OCI-LY1 (cell line): ENCODE results near the gene UBTD2.

Source experiments
- EZH2 ChIP-seq: fragments of 200-600 bp; sonication (generic), shearing (Covaris generic); IDR thresholded peaks from 2 replicates; pipeline ENCODE4 v1.8.0; 2017; ENCODE audit warnings: borderline replicate concordance, mixed run types, mild to moderate bottlenecking, antibody characterized with exemption, low read length, moderate library complexity, mixed read lengths
- TF ChIP-seq, protein P1 (sequence below): fragments of 200-600 bp; sonication (generic), shearing (Covaris generic); IDR thresholded peaks from 2 replicates; pipeline ENCODE4 v1.5.1; 2017; ENCODE audit warnings: mild to moderate bottlenecking, antibody characterized with exemption, low read length, moderate library complexity, mixed read lengths

DNA sequence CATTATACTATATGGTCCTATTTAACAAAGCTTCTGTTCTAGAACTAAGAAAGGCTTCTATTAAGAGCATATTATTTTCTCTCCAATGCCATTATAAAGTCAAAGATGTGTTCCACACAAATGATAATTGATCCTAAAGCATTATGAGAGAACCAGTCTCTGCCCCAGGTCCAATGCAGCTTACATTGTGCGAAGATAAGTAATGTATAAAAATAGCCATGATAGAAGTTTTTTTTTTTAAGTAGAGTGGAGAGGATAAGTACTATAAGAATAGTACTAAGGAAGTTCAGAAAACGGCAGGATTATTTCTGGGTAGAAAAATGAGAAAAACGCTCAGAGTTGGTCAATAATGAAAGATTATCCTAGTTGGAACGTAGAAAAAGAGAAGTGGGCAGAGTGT is 15.6 kb downstream of the UBTD2 start:
- no peak for TF ChIP-seq EZH2
- TF ChIP-seq, protein P1, sequence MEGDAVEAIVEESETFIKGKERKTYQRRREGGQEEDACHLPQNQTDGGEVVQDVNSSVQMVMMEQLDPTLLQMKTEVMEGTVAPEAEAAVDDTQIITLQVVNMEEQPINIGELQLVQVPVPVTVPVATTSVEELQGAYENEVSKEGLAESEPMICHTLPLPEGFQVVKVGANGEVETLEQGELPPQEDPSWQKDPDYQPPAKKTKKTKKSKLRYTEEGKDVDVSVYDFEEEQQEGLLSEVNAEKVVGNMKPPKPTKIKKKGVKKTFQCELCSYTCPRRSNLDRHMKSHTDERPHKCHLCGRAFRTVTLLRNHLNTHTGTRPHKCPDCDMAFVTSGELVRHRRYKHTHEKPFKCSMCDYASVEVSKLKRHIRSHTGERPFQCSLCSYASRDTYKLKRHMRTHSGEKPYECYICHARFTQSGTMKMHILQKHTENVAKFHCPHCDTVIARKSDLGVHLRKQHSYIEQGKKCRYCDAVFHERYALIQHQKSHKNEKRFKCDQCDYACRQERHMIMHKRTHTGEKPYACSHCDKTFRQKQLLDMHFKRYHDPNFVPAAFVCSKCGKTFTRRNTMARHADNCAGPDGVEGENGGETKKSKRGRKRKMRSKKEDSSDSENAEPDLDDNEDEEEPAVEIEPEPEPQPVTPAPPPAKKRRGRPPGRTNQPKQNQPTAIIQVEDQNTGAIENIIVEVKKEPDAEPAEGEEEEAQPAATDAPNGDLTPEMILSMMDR = no peak
